G401.6 (cell line): ENCODE measurements around the gene CHCHD6.

Source experiments
- FAIRE-seq: peaks from 2 replicates; lab custom pipeline; 2012; peaks lifted over from hg19 to GRCh38; lab: Jason Lieb, UNC

Gene CHCHD6

DNA sequence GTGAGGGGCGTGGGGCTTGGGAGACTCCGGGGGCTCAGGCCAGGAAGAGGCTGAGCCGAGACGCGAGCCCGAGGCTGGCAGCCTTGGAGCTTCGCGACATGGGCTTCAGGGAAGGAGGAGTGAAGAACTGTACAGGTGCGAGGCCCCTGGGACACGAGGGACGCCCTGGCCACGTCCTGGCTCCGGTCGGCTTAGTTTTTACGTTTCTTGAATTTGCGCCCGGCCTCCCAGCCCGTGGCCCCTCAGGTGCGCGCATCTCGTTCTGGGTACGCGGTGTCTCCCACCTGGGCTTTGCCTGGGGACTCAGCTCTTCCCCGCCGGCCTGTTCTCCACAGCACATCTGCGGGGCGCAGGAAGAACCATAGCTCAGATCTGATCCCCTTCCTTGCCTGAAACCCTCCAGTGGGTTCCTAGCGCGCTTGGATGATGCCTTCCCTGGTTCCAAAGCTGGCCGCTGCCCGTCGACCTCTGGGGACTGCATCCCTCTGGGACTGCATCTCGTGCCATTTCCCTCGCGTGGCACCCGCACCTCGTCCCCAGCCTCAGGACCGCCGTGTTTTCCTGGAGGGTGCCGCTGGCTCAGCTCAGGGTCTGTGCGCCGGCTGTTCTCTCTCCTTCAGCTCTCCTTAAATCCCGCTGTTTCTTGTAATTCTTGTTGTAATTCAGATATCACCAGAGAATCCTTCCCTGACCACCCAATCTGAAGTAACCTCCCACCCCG, 614 bp downstream of the CHCHD6 start:
- FAIRE-seq, result no peak

DNA sequence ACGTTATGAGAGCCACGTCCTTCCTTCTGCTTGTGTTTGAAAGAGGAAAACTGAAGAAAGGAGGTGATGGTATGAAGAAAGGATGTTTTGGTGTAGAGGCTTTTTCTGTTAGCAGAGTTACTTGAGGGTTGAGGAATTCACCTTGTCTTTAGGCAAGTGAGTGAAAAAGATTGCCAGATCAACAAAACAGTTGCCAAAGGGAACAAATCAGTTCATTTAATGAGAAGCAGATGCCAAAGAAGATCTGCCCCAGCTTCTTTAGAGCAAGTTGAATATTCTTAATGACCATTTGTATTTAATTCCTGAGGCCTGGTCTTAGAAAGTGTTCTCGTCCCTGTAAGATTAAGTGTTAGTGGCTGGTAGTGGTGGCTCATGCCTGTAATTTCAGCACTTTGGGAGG, 2.6 kb downstream of the CHCHD6 start:
- FAIRE-seq, result no peak

DNA sequence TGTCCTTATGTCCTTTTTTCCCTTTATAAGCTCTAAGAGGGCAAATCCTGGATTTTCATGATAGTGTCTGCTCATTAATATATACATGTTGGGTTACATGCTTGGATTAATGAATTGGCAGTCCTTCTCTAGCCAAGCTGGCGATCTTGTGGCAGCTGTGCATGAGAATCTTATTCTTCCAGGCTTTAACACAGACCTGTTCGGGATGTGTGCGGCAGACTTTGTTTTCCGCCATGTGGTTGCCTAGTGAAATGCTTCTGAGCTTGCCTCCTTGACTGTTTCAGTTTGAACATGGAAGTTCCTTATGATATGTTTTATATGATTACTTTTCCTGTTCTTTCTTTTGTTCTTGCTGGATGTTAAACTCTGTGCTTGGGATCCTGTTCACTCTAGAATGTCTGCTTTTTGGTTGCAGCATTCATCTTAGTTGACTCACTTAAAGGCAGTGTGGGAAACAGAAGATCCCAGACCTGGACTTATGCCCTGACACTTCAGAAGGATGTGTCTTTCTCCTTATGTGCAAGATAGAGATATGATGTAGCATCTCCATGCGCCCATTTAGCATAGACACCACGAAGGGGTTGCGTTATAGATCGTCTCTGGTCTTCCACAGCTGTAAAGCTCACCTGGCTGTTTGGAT, 7.2 kb downstream of the CHCHD6 start:
- no peak for FAIRE-seq

DNA sequence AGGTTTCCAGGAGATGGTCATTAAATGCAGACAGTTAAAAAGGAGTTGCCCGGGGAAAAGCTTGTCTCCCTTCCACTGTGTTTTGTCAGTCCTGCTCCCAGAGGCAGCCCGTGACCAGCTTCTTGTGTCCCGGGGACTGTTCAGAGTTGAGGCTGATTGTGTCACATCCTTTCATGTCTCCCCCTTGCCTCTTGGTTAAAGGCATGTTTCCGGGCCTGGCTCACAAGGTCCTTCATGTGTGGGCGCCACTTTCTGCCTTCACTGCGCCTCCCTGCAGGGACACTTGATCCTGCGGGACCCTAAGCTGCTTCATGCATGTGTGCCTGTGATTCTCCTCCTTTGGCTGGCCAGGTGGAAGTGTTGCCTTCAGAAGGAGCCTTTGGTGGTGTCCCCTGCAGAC, 9.2 kb downstream of the CHCHD6 start:
- no peak for FAIRE-seq

DNA sequence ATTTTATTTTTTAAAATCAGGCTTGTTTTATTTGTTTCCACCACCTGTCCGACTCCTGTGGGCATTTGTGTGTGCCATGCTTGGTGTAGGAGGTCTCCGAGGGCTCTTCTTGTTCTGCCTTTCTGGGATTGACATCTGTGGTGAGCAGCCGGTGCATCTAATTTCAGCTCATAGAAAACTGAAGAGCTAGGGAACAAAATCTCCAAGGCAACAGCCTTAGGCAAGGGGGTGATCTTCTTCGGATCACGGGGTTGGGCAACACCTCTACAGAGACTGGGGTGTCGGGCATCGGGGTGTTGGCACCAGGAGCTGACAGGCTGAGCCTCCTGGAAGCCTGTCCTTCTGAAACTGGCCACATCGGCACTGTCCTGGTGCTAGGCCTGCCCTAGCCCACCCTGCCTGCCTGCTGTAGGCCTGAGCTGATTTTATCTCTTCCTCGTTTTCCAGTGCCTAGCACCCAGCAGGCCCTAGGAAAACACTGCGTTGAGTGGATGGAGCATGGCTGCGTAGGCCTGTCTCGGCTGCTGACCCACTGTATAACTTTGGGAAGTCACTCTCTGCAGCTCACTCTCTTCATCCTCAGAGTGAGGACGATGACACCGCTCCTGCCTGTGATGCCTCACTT, 10.3 kb downstream of the CHCHD6 start:
- FAIRE-seq, result no peak

DNA sequence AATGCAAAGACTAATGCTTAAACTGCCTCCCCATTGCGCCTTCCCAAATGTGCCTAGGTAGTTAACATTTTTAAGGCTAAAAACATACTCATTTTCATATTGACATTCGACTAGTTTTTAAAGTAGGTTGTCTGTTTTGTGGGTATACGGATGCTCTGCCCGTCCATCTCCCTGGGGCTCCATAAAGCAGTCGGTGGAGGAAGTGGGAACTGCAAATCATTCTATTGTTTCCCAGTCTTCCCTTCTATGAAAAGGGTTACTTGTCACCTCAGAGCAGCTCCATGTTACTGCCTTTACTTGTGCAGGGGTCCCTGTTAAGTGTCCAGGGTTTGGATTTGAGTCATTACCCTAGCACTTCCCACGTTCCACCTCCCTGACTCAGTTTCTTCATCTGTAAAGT, 10.9 kb downstream of the CHCHD6 start:
- FAIRE-seq, result no peak

DNA sequence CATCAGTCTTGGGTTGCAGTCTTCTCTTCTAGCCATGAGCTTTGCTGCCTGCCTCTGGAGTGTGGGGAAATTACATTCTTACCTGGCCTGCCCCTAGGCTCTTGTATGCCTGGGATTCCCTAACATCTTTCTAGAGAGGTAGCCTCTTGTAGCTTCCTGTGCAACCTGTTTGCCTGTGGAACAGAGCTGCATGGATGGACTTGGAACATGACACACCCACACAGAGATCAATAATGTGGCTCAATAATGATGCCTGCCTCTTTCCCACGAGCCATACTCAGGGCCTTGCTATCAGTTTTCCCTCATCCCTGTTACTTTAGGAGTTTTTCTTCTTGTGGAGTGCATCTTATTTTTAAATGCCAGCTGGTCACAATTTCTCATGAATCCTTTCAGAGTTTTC, 11.4 kb downstream of the CHCHD6 start:
- no peak for FAIRE-seq

DNA sequence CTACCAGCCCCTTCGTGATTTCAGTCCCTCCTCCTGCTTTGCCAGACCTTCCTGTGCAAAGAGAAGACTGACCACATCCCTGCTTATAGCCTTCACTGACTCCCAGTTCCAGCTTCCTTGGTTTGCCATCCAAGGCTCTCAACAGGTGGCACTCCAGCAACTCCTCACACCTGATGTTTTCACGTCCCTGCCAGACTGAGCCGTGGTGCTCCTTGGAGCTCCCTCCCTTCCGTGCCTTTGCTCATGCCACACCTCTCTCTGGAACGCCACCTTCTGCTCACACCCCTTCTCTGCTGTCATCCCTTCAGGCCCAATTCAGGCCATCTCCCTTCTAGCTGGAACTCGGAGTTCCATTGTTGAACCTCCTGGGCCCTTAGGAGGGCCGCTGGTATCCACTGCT, 12.0 kb downstream of the CHCHD6 start:
- FAIRE-seq, result no peak

DNA sequence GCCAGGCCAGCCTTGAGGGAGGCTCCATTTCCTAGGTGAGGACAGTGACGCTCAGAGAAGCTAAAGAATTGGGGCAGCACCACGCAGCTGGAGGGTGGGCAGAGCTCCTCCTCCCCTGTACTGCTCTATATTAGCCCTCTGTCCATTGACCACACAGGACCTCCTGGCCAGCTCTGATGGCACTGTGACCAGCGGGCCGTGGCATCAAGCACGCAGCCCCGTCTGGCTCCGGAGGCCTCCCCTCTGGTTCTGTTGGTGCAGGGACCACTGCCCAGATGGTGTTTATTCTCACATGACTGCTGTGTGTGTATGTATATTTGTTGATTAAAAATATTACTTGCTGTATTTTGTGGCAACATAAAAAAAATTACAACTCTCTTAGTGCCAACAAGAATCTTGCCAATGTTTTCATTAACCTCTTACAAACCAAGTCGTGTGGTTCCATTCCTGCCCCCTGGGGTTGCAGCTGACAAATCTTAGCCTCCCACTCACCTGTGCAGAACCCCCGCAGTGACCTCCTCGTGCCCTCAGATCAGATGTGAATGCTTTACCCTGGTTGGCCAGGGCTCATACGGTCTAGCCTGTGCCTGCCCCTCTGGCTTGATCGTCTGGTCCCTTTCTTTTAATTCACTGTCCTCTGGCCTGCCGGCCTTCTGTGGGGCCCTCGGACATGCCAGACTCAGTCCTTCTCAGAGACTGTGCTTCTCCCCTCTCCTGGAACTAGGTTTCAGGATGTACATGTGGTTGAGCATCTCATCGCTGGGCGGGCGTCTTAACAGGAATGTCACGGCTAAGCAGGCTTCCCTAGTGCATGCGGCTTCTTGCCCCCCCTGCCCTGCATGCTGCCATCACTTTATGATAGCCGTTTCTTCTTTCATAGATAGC, 14.8 kb downstream of the CHCHD6 start:
- FAIRE-seq, result no peak

DNA sequence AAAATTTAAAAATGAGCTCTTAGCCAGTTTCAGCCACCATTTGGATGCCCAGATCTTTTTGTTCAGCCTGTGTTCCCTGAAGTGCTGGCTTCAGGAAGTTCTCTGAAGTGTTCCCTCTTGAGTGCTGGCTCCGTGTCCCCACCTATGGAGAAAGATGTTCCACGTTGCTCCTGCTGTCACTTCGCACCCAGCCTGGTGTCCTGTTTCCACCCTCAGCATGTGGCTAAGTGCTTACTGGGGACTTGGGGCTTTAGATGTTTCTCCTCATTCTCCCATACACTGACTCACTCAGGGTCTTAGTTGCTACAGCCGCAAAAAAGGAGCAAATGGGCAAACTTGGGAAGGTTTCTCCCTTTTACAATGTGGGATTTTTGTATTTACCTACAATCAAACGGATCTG, 16.6 kb downstream of the CHCHD6 start:
- no peak for FAIRE-seq

DNA sequence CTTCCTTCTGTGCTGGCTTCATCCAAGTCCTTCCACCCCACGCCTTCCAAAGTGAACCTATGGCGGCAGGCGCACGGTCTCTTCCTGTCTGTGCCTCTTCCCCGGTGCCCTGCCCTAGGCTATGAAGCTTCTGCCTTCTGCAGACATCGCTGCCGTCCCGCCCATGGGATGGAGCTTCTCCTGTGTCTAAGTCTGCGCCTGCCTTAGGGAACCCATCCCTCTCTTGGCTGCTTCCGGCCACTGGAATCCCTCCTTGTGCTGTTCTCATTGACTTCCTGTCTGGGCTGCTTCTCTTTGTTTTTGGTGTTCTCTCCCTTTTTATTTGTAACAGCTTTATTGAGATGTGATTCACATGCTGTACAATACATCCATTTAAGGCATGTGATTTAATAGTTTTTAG, 17.2 kb downstream of the CHCHD6 start:
- FAIRE-seq, result no peak

DNA sequence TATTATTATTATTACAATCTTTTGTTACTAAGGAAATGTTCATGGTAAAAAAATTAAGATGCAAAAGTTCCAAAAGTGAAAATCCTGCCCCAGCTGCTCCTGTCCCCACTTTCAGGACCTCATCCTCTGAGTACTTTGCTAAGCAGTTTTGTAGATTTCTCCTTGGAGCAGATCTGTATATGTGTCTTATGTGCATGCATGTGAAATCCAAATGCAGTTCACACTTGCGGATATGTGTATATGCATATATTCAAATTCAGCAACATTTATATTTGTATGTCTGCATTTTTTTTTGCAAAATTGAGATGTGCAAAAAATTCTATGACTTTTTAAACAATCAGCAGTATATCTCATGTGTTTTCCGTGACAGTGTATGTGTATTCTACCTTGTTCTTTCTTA, 19.2 kb downstream of the CHCHD6 start:
- FAIRE-seq, result no peak

DNA sequence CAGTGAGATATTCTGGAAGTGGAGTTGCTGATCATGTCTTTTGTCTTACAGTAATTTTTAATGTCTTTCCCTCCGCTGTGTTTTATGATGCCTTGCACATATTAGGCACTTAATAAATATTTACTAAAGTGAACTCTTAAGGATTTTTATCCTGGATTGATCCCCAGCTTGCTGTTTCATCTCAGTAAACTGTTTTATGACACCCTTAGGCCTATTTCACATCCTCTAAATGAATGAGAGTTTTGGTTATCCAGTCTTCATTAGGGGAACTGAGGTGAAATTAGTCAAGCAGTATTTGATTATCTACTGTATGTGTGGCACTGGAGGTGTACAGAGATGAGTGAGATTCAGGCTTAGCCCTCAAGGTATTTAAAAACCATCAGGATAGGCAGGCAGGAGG, 19.8 kb downstream of the CHCHD6 start:
- FAIRE-seq, result no peak

DNA sequence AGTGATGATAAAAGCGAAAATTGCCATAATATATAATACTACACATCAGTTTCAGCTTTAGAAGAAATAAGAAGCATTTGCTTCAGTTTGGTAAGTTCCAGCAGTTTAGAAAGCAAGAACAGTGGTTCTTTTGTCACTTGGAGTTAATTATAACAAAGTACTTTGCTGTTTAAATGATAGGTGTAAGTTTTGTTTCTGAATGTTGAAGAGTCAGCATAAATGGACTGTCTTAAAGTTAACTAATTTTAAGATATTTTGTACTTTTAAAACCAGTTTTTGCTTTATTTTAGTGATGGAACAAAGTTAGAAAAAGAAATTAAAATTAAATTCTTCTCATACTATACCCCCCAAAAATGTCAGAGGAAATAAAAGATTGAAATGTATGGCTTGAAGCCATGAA, 24.6 kb downstream of the CHCHD6 start:
- no peak for FAIRE-seq

DNA sequence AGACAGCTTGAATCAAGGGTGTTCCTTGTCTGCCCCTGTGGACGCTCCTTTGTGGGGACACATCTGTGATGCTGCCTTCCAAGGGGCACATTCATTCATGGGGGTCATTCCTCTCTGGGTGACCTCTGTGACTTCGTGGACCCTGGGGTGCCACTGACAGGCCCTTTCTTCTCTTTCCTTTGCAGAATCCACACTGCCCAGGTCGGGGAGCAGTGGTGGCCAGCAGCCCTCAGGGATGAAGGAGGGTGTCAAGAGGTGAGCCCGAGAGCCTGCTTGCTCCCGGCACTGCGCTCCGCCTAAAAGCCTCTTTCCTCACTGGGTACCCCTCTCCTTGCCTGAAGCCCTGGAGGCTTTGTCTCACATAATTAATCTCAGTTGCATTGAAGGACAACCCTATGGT, 26.3 kb downstream of the CHCHD6 start:
- FAIRE-seq, result no peak

DNA sequence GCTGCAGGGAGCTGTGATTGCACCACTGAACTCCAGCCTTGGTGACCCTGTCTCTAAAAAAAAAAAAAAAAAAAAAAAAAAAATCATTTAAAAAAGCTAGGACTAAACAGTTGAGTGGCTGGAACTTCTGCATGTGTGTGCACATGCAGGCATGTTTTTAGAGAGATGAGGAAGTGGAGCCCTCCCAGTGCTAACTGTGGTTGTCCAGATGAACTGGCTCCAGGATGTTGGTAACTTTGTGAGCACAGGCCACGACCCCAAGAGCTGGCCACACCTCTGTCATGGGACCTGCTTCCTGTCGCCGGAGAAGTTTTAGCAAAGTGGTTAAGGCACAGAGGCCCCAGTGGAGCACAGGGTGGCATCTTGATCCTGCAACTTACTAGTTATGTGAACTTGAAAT, 27.0 kb downstream of the CHCHD6 start:
- FAIRE-seq, result no peak

DNA sequence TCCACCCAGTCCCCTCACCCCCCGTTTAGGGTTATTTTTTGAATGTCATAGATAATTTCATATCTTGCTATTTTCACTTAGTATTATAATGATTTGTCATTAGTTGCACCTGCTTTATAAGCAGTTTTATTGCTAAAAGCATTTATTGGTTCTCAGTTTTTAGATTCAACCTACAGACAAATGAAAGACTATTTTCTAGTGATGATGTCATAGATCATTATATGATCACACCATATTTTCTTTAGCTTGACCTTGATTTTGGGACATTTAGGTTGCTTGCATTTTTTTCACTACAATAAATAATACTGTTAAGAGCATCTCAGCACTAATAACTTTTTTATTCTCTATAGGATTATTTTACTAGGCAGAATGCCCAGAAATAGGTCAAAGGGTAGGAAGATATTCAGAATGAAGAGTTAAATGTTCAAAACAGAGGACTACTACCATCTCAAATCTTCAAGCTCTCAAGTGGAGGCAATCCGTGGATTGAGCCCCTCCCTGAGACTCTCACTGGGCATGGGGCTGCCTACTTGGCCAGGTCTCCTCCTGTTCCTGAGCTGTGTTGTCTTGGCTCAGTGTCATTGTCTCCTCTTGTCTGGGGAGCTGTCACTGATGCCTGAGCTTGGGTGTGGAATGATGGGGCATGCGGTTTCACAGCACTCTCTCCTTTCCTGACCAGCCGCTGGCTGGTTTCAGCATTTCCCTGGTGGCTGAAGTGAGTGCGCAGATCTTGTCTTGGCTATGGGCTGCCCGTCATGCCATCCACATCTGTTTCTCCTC, 28.4 kb downstream of the CHCHD6 start:
- no peak for FAIRE-seq

DNA sequence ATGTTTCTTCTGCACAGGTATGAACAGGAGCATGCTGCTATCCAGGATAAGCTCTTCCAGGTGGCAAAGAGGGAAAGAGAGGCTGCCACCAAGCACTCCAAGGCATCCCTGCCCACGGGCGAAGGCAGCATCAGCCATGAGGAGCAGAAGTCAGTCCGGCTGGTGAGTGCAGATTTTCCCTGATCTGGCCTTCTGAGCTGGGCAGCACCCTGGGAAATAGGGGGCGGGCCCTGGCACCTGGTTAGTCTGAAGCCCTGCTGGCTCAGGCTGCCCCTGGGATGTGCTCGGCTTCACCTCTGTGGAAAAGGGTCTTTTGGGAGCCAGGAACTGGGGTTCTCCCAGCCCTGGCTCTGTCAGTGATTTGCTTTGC, 29.0 kb downstream of the CHCHD6 start:
- no peak for FAIRE-seq

DNA sequence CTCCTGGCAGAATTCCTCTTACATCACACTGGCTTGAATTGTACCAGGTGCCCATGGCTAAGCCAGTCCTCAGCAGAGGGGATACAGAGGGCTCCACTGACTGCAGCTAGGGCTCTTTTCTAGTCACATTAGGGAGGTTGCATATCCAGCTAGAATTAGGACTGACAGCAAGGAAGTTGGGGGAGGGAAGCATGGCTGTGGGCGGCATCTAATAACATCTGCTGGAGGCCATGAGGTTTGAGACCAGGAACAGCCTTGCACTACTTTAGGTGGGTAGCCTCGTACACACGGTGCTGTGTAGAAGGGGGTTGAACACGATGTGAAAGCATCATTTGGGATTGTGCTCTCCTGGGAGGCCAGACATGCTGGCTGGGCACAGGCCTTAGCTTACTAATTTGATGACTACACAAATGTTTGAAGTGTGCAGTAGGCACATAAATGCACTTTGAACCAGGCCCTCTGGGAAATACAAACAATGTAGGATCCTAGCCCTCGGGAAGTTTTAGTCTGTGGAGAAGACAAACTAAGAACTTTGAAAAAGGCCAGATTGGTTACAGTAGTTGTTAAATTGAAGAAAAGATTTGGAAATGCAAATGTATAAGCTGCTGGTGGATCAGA, 30.2 kb downstream of the CHCHD6 start:
- FAIRE-seq, result no peak

DNA sequence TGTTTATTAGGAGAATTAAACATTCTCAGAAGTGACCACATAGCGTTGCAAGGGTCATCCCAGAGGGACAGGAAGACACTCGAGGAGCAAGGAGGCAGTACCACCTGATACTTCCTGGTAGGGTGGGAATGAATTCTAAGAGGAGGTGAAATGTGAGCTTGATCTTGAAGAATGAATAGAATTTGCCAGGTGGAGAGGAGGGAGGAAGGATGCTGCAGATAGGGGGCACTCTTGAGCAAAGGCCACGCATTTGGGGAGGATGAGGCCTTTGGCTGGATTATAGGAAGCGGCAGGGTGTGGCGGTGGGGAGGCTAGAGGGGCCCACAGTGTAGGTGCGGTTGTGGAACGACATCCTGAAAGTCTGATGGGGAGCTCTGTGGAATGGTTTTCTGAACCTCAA, 33.5 kb downstream of the CHCHD6 start:
- no peak for FAIRE-seq

DNA sequence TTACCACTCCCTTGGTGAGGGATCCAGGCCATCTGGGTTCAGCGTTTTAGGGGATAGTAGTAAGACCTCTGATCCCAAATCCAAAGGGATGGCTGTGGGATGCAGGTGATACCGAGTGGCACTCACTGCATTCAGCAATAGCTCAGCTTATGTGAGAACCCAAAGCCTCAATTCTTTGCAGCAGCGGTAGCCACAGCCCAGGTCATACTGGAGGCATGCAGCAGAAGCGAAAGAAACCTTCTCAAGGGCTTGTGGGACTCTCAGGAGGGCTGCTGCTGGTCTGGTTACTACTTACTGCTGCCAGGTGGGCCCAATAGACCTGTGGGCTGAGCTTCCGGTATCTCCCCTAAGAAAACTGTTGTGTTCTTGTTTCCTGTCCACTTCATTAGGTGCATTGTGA, 38.0 kb downstream of the CHCHD6 start:
- no peak for FAIRE-seq

DNA sequence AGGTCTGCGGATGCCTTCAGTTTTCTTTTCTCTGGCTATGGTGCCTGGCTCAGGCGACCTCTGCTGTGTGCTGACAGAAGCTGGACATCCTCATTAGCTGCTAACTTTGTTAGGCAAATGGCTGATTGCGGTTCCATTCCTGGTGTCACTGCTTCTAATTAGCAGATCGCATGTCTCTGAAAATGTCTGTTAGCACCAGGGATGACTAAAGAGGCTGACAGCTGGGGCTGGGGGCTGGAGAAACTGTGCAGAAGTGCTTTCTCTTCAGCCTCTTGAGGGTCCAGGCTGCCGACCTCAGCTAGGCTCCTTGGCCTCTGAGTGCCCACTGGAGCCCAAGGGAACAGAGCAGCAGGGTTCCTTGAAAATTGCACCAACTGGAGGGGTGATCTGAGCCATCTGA, 39.3 kb downstream of the CHCHD6 start:
- no peak for FAIRE-seq
